ENCODE measurements around the gene FHIP1A.
"Not testable (repeated sequence)": the region's sequence is repeated elsewhere in the genome, so short reads cannot be mapped to it uniquely, and the experiment has no call there.

The FHIP1A gene

GRCh38 chr4:151408630-151409469 is at the start of gene FHIP1A:
Gene FHIP1A, plus strand, starts transcription at chr4:151409176. Its CDS starts 157,084 bp downstream, at chr4:151566260.
- peak; percentile 89 for DNase-seq

- peak; percentile 35 for DNase-seq
Measured at GRCh38 chr4:151359576-151359975, 49.4 kb upstream of the FHIP1A start.

GRCh38 chr4:151361126-151361525 is 47.9 kb upstream of the FHIP1A start:
- no peak for DNase-seq

GRCh38 chr4:151361966-151362365 is 47.0 kb upstream of the FHIP1A start:
- no peak for DNase-seq

GRCh38 chr4:151362404-151363164 is 46.4 kb upstream of the FHIP1A start:
- DNase-seq: peak; percentile 91

- no peak for DNase-seq
Measured at GRCh38 chr4:151376540-151376939, 32.4 kb upstream of the FHIP1A start.

GRCh38 chr4:151389311-151389710 is 19.7 kb upstream of the FHIP1A start:
- no peak for DNase-seq

GRCh38 chr4:151389799-151390198 is 19.2 kb upstream of the FHIP1A start:
- not testable (repeated sequence) for DNase-seq

- no peak for DNase-seq
Measured at GRCh38 chr4:151395873-151396272, 13.1 kb upstream of the FHIP1A start.

GRCh38 chr4:151400343-151400742 is 8.6 kb upstream of the FHIP1A start:
- DNase-seq: no peak

- no peak for DNase-seq
Measured at GRCh38 chr4:151401739-151402138, 7.2 kb upstream of the FHIP1A start.

GRCh38 chr4:151402145-151402865 is 6.7 kb upstream of the FHIP1A start:
- DNase-seq: no peak

GRCh38 chr4:151403656-151404055 is 5.3 kb upstream of the FHIP1A start:
- DNase-seq: no peak

- DNase-seq: not testable (repeated sequence)
Measured at GRCh38 chr4:151404802-151405201, 4.2 kb upstream of the FHIP1A start.

GRCh38 chr4:151407018-151407417 is 2.0 kb upstream of the FHIP1A start:
- DNase-seq: no peak

GRCh38 chr4:151407466-151408379 is 1.3 kb upstream of the FHIP1A start:
- no peak for DNase-seq

GRCh38 chr4:151408380-151408629 is 671 bp upstream of the FHIP1A start:
- DNase-seq: no peak

- peak; percentile 62 for DNase-seq
Measured at GRCh38 chr4:151409470-151410313, 716 bp downstream of the FHIP1A start.

GRCh38 chr4:151415978-151416377 is 7.0 kb downstream of the FHIP1A start:
- DNase-seq: no peak

GRCh38 chr4:151417164-151417571 is 8.2 kb downstream of the FHIP1A start:
- no peak for DNase-seq

- no peak for DNase-seq
Measured at GRCh38 chr4:151417766-151418376, 8.9 kb downstream of the FHIP1A start.

Data from eye (tissue), 1 donor.